Measurements from ENCODE around the gene EMCN. TPM values are rescaled to one million over a fixed set of nuclear protein-coding genes. Genes with fewer than 3 reads are reported as not detected.

Gene EMCN
- total and polyA plus RNA-seq, 10 of the 15 experiments (the other 5 are each of a cell fraction or from before 2014, with no cell fraction given): not detected

GRCh38 chr4:100361336-100361735 lies 156.5 kb downstream of the EMCN start (continued):
- TF ChIP-seq E4F1 (IDR thresholded peaks at IDR 0.05; ENCODE audit: borderline replicate concordance, partially characterized antibody) (no peak), CREB1 (IDR thresholded peaks at IDR 0.05; ENCODE audit: low read depth) (no peak)

GRCh38 chr4:100360211-100360610 lies 157.6 kb downstream of the EMCN start:
- DNase-seq (ENCODE audit: low read depth, low spot score) (no peak), FAIRE-seq (no peak), ATAC-seq (no peak)
- intact Hi-C loops (cut with micrococcal nuclease; ENCODE audit: unreplicated experiment): no loop called here
- TF ChIP-seq ATF7 (IDR thresholded peaks at IDR 0.05; ENCODE audit: low read depth) (no peak), RFX5 (IDR thresholded peaks at IDR 0.05; ENCODE audit: low read depth, low read length) (no peak), PKNOX1 (IDR thresholded peaks at IDR 0.05) (no peak)
- SMC1A ChIA-PET (ENCODE audit: uncharacterized antibody, unreplicated experiment): interaction anchor here (1.1 kb wide), 1 partner anchor 604 kb away, joined by 4 read pairs; no protein-coding TSS in a partner anchor
- Histone ChIP-seq H2AFZ (ENCODE audit: control insufficient read depth, low read depth, low read length) (no peak overlapping the region), H3K9me3 (replicated peaks; ENCODE audit: control insufficient read depth, insufficient read depth, low read length) (no peaks in the 10 kb centered on the region), H3K9ac (ENCODE audit: control insufficient read depth, insufficient read depth, low read length) (no peak overlapping the region), H3K27ac (ENCODE audit: control insufficient read depth, insufficient read depth) (no peak overlapping the region), H3K36me3 (ENCODE audit: control insufficient read depth in 2 of 2, insufficient read depth in 2 of 2, low read length in 1 of 2) (no peaks in the 10 kb centered on the region), H3K4me3 (no peak overlapping the region), H4K20me1 (ENCODE audit: control insufficient read depth, insufficient read depth) (no peaks in the 10 kb centered on the region), H3K4me1 (ENCODE audit: control insufficient read depth, insufficient read depth, low read length) (no peaks in the 10 kb centered on the region), H3K27me3 (replicated peaks in 1 of 2; ENCODE audit: control insufficient read depth in 2 of 2, insufficient read depth in 2 of 2, low read length in 1 of 2) (no peaks in the 10 kb centered on the region), H3K4me2 (ENCODE audit: control insufficient read depth, insufficient read depth) (no peak overlapping the region), H3K79me2 (ENCODE audit: control insufficient read depth, insufficient read depth, low read length) (no peaks in the 10 kb centered on the region)
- POLR2A ChIA-PET: no interaction called here
- in situ Hi-C loops (cut with MboI): no loop called here
- RAD21 ChIA-PET (ENCODE audit: unreplicated experiment): no interaction called here
- 0% methylated on average over 1 of the region's 1 CpG for WGBS (ENCODE audit: insufficient coverage, insufficient replicate concordance, low lambda C conversion rate, missing lambda C conversion rate)
- no TSS peak for BruUV-seq (replicated peaks)
- CTCF ChIA-PET: interaction anchor here (0.8 kb wide), 1 partner anchor 11 kb away, joined by 3 read pairs; no protein-coding TSS in a partner anchor
